NCI-H69 (cell line): ENCODE measurements around the gene GAB2.

ENCODE experiments used
- DNase-seq: peaks from one replicate; lab custom pipeline; 2025; lab: John Stamatoyannopoulos, UW

Gene GAB2

DNA sequence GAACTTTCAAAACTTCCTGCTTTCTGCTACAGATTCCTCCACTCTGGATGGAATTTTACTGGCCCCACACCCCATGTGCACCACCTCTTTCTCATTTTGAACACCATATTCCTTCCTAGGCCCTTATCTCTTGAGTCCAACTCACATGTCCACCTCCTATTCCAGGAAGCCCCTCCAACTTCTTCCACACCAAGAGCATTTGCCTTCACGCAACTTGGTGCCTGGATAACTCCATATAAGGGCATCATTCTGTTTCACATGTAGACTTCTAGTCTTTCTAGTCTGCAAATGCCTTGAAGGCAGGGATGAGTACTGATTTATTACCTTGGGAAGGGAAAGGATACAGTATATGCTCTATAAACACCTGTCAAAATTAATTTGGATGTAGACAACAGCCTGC, 17.5 kb downstream of the GAB2 start:
- no peak for DNase-seq

DNA sequence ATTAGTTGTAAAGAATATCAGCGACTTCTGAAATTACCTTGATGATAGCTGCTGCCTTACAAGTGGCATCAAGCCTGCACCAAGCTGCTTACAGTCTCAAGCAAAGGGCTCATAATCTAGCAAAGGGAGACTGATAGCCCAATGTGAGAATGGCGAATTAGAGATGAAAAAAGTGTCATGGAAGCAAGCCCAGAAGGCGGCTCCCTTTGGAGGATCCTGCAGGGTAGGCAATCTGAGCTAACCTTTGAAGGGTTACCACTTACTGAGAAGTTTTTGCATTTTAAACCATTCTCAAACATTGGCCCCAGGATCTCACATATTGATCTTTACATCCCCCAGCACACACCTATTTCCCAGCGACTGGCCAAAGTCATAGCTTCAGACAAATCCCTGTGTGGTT, 18.5 kb downstream of the GAB2 start:
- DNase-seq, result peak; percentile 37

DNA sequence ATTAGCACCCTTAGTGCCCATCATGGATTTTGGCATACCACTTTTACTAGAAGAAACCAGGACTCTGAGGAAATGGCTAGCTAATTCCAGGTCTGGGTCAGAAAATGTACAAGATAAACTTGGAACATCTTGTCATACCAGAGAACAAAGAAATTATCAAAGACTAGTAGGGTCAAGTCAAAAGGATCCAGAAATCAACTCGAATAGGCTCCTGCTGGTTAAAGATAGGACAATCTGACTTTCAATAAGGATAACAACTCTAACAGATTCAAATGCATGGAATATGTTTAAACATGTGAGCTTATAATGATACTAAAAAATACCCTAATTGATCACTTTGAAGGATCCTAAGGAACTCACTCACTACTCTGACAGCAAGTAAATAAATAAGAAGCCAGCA, 18.9 kb downstream of the GAB2 start:
- no peak for DNase-seq

DNA sequence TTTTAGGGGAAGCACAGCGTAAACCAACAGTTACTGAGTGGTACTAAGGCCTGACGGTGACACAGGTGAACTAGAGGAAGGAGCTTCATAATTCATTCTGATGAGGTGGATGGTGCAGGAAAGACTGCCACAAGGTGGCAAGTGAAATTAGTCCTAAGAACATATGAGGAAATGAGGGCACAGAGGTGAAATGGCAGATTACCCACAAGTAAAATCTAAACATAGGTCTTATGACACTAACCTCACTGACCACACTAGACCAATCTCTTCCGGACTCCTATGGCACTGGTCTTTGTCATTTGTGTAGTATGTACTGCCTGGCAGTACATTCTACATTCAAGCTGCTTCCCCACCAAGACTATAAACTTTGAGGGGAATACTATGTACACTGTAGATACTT, 20.2 kb downstream of the GAB2 start:
- DNase-seq, result no peak

DNA sequence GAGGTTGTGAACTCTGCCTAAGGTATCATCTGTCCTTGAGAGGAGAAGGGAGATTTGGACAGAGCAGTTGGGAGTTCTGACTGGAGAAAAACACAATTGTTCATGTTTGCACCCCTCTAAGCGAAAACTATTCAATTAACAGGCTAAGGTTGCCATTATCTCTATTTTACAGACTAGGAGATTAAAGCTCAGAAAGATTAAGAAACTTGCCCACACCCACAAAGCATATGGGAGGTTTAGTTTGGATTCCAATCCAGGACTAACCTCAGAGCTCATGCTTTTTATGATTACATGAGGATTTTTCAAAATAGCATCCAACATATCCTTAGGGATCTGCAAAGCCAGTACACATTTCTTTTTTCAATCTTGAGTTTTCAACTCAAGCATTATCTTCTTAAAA, 22.0 kb downstream of the GAB2 start:
- DNase-seq, result no peak

DNA sequence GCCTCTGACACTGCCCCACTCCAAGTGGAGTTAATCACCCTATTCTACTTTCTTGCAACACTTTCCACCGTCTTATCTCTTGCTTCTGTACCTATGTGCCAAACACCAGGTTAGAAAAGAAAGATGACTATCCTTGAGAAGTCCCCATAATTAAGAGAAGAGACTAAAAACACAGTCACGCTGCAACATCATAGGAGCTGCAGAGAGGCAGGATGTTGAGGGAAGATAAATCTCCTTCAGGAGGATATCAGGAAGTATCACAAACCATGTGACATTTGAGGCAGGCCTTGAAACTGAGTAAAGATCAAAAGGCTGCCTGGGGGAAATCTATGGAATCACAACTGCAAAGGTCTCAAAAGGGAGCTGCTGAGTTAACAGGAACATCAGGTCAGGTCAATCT, 24.8 kb downstream of the GAB2 start:
- DNase-seq, result no peak

DNA sequence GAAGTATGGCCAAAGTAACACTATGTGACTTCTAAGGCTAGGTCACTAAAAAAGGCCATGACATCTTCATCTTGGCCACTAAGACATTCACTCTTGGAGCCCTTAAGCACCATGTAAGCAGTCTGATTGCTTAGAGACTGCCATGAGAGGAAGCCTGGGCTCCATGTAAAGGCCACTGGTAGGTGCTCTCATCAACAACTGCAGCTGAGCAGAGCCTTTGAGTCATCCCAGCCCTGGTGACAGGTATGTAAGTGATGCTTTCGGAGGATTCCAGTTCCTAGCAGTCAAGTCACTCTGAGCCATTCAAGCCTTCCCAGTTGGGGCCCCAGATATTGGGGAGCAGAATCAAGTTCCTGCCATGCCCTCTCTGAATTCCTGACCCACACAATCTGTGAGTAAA, 26.2 kb downstream of the GAB2 start:
- no peak for DNase-seq

DNA sequence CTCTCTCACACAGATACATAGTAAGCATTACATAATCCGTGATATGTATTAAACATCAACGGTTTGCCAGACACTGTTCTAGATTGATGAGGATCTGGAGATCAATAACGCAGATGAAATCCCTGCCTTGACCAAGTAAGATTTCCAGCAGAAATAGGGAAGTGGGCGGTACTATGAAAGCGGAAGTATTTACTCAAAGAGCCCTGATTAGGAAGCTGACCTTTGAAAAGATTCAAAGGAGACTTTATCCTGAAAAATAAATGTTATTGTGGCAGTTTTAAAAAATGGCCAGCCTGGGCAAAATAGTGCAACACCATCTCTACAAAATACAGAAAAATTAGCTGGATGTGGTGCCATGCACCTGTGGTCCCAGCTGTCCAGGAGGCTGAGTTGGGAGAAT, 26.8 kb downstream of the GAB2 start:
- no peak for DNase-seq

DNA sequence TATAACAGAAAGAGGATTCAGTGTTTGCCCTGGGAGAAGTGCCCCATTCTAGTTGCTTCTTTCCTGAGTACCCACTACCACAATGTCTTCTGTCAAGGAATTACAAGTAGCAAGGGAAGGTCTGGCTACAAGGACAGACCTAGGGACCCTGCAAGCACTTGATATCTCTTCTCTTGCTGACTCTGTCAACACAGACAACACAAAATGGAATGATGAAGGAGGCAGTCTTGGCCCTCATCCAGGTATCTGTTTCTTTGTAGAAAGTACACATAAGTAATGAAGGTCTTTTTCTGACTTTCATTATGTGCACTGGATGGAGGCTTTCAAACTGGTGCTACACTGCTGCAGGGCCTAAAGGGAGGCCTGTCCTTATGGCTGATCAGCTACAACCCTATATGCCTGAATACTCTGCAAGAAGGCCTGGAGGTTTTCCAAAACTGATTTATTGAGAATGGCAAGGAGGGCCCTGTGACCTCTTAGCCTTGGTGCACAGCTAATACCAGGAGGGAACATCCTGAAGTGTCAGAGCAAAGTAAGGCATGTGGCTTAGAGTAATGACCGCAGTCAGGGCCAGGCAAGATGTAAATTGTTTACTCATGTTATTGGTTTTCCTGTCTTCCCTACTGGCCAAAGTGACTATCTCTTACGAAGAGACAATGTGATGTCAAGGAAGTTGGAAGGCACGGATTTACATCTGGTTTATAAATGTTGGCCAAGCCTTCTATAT, 31.2 kb downstream of the GAB2 start:
- peak; percentile 77 for DNase-seq

DNA sequence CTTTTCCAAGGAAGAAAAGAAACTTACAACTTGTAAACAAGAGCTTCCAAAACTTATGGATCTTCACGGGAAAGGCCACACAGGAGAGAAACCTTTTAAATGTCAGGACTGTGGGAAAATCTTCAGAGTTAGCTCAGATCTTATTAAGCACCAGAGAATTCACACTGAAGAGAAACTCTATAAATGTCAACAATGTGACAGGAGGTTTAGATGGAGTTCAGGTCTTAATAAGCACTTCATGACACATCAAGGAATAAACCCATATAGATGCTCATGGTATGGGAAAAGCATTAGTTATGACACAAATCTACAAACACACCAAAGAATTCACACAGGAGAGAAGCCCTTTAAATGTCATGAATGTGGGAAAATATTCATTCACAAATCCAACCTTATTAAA, 32.4 kb downstream of the GAB2 start:
- DNase-seq, result no peak

DNA sequence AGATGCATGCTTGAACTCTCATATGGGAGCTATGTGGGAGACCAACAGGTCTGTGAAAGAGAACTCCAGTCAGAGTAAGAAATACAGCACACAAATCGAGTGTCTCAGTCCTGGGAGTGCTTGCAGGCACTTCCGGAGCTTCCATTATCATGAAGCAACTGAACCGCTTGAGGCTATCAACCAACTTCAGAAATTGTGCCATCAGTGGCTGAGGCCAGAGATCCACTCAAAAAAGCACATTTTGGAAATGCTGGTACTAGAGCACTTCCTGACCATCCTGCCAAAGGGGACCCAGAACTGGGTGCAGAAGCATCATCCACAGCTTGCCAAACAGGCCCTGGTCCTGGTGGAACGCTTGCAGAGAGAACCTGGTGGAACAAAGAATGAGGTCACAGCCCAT, 33.4 kb downstream of the GAB2 start:
- no peak for DNase-seq

DNA sequence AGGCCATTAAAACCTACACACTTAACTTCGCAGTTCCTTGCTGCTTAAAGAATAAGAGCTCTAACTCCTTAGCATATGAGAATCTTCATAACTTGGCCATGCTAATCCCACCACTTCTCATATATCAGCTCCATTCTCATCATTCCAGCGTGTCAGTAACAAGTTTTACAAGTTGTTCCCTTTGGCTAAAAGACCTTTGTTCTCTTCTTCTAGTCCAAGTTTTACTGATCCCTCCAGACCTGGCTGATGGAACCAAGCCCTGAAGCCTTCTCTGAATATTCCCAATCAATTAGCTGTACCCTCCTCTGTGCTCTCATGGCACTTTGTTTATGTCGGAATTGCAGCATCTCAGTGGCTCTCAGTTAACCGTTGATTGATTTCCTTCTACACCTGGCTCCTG, 35.8 kb downstream of the GAB2 start:
- no peak for DNase-seq

DNA sequence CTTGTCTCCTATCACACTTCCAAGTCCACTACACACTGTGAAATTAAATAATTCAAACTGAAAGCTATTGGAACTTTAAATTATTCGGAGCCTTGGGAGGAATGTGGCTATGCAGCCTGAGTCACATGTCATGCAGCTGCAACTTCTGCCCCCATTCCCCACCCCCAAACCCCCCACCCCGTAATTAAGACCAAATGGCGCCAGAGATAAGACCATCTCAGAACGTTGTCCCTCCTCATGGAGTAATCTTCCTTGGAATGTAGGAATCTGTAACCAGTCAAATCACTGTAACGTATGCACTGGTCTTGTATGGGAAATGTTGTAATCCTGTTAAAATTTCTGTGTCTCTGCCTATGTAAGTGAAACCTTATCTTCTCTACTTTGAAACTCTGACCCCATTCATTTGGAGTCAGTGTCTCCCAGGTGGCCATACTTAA, 37.0 kb downstream of the GAB2 start:
- DNase-seq, result no peak

DNA sequence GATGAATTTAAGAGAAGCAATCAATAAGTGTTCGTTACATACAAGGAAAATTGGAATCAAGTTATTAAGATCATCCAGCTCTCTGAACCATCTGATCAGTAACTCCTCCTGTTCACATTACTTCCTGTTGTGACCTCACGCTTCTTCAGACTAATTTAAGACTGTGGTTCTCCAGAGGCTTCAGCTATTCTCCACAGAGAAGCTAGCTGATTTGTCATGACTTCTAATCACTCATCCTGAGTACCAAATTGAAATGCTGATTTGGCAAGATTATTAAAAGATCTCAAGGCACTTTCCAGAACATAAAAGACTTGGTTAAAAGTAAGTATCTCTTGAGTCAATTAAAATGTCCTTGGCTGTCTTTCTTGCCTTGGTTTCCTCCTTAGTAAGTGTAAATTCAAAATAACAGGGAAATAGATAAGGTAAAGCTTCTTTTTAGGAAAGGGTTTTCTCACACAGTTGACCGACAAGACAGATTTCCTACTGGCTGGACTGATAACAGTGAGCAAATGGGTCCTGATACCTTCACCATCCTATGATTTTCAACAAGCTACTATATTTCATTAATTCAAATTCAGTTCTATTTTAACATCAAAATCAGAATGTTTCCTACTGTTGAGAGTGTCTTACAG, 38.5 kb downstream of the GAB2 start:
- no peak for DNase-seq

DNA sequence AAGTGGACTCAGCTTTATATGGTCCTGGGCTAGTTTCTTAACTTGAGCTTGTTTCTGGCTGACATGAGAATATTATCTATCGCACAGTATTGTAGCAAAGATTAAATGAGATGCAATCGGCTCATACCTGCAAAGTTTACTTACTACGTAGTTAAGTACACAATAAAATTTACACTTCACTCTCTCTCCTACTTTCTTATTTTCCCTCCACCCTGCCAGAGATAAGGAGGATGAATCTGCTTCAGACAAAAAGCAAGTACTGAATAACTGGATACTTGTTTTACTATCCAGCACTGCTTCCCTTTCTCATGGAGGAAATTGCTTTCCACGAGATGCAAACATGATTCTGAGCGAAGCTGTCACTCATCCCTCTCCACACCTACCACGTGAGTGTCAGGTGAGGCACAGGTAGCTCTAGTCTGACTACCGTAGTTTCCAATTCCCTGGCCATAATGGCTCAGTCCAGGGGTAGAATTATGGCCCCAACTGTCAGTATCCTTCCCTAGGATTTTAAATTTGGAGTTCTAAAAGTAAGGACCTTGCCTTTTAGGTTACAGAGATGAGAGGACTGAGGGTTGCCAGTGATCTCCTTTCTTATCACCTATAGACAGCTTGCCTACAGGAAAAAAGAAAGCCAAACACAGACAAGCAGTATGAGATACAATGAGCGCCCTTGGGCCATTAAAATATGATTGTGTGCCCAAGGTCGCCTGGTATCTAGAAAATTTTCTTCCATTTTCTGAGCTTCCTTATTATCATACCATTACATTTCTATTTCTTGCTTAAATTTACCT, 39.8 kb downstream of the GAB2 start:
- DNase-seq, result no peak

DNA sequence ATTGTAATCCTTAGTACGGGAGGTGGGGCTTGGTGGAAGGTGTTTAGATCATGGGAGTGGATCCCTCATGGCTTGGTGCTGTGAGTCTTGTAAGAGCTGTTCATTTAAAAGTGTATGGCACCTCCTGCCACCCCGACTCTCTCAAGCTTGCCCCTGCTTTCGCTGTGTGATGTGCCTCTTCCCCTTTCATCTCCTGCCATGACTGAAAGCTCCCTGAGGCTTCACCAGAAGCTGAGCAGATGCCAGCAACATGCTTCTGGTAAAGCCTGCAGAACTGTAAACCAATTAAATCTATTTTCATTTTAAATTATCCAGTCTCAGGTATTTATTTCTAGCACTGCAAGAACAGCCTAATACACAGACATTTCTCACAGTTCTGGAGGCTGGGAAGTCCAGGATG, 40.8 kb downstream of the GAB2 start:
- no peak for DNase-seq

DNA sequence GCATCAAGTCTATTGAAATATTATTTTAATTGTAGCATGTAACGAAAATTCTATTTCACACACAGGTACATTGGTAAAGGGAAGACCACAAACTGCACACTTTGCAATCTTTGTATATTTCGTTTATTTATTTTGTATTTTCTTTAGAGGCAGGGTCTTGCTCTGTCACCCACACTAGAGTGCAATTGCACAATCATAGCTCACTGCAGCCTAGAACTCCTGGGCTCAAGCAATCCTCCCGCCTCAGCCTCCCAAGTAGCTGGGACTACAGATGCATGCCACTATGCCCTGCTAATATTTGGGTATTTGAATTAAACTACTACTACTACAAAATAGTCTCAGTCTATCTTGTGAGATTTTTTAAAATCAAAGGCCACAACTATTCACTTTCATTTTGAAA, 42.7 kb downstream of the GAB2 start:
- no peak for DNase-seq

DNA sequence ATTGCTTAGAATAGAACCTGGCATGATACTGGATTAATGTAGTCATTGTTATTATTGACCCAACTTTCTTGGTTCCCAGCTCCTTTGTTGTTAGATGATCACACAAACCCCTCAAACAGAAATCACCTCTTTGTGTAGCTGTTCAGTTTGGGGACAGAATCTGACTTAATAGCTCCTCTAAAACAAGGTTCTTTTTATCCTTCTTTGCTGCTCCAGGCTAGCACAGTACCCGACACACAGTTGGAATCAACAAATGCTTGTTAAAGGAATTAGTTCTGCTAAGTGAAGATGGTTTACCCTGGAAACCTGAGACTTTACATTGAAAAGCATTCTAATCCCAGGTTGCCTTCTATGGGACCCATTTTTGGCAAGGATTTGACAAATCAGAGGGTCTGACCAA, 43.9 kb downstream of the GAB2 start:
- DNase-seq, result no peak

DNA sequence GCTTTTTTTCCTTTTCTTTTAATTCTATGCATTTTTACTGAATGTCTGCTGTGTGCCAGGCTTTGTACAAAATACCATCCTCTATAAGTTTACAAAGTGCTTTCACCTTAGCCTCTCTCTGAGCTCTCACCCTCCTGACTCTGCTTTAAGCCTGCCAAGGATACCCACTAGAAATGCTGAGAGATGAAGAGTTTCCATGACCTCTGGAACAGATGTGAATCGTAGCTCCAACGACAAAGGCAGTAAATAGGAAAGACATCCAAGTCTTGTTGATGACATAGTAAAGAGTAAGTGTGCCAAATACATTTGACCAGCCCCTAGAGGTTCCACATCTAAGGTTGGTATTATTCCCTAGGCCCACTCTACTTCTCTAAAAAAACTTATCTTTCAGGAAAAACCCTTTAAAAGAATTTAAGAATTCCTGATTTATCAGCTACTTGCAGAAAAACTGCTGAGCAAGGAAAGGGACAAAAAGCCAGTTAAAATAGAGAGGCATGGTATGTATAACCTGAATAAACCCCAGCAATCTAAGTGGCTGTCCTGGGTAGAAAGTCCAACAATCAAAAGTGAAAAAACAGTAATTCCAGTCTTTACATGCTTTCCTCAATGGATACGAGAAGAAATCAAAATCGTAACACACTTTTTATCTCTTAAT, 45.4 kb downstream of the GAB2 start:
- DNase-seq, result peak; percentile 28

DNA sequence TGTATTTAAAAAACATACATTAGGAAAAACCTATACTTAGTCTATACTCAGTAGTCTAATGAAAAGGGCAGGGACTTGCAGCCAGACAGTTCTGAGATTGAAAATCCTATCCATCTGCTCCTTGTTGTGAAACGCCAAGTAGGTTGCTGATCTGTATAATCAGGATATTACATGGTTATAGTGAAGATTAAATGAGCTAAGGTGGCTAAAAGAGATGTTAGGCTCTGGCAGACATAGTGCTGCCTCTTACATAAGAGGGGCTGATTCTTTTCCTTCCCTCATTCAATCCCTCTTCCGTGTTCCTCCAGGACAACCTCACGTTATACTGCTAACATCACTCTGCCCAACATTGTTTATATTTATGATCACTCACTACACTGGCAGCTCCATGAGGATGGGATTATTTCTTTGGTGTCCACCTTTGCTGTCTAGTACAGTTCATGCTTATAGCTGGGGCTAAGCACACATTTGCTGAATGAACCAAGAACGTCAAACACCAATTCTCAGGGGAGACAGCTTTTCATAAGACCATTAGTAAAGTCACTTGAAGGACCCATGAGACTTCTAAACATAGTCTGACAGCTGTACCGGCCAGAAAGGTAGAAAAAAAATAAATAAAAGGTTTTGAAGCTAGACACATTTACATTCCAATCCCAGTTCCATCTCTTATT, 46.3 kb downstream of the GAB2 start:
- peak; percentile 78 for DNase-seq

DNA sequence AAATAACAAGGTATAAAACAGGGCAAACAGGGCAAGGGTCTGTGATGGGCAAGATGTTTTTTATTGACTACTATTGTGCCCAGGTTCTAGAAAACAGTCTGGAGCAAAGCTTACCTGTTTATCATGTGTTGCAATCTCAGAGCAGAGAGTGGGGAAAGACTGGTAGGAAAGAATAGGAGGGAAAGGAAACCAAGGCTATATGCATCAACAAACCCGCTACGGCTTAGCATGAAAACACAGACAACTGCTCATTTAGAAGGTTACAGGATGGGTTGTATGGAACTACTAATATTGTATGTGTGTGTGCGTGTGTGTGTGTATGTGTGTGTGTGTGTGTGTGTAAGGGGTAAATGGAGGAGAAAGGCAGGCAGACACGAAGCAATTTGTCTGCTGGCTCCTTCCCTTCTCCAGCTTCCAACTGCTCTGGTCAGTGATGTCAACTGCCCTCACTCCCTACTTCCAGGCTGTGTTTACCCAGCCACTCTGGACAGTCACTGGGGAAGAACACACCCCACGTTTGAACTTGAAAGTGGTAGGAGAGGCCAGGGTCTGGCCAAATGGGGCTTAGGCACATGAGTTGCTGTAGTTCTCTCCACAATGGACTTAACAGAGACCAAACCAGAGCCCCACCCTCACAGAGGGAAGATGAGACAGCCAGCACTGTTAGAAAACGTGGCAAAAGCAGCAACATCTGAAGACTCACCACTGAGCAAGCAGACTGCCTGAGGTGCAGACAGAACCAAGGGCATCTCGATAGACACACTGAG, 47.0 kb downstream of the GAB2 start:
- DNase-seq, result peak; percentile 73
